ENCODE results near the gene ZP2.

The ZP2 gene

GRCh38 chr16:21226749-21227148, 15.4 kb upstream of the ZP2 start:
- no peak for TF ChIP-seq CTCF (IDR thresholded peaks at IDR 0.05)

- TF ChIP-seq CTCF (IDR thresholded peaks at IDR 0.05) = no peak
Observed at GRCh38 chr16:21224800-21225199, 13.4 kb upstream of the ZP2 start.

DNA sequence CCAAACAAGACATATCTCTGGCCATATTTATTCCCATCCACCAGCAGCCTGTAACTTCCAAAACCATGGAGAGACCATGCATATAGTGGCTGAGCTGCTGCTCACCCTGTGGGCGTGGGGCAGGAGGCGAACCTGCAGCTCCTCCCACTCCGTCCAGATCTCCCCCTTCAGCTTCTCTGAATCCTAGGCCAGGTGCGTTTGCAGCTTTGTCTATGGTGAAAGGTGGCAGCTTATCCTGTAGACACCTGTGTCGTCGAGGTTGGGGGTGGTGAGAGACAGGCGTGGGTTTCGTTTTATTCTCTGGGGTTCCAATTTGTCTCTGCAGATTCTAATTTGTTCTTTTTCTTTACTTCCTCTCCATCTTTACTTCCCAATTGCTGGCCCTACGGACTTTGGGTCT, 12.4 kb upstream of the ZP2 start:
- no peak for TF ChIP-seq CTCF (IDR thresholded peaks at IDR 0.05)

DNA sequence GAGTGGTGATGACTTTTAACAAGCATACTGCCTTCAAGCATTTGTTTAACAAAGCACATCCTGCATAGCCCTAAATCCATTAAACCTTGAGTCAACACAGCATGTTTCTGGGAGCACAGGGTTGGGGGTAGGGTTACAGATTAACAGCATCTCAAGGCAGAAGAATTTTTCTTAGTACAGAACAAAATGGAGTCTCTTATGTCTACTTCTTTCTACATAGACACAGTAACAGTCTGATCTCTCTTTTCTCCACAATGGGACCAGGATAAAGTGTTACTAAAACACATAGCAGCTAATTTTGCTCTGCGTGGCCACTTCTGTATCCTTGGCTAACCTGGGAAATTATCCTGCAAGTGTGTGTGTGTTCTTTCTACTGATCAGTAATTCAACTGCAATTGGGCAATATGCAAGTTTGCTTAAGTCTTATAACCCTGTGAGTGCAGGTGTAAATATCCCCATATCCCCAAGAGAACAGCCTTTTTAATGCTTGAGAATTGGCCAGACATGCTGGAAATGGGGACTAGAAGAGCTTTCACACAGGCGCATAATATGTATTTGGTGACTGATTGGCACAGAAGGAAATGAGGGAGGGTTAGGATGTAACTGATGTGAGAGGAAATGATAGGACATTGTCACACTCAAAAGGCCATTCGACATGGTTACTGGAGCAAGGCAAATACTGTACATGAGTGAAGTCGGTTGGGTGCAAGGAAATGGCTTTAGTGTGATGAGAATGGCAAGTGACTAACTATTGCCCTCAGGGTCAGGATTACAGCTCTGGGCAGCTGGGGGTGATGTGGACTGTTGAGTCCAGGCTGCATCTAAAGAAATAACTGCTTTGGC, 11.3 kb upstream of the ZP2 start:
- TF ChIP-seq CTCF (IDR thresholded peaks at IDR 0.05) = no peak

DNA sequence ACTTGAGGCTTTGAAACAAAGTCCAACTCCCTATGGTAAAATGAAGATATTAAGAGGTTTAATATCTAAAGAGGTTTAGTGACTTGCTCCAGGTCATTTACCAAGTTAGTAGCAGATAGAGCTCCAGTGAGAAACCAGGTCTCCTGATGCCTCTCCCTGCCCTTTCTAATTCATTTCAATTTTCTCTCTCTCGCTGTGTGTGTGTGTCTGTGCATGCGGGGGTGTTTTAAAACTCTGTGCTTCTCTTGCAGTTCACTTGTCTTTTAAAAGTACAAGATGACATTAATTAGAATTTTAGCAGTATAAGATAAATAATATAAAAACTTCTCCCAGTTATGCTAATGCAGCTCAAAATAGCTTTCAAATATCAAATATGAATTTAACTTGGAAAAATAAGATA, 8.2 kb upstream of the ZP2 start:
- no peak for TF ChIP-seq CTCF (IDR thresholded peaks at IDR 0.05)

- TF ChIP-seq CTCF (IDR thresholded peaks at IDR 0.05) = no peak
Observed at GRCh38 chr16:21218153-21218552, 6.8 kb upstream of the ZP2 start.

- TF ChIP-seq CTCF (IDR thresholded peaks at IDR 0.05) = no peak
Observed at GRCh38 chr16:21217121-21217520, 5.7 kb upstream of the ZP2 start.

DNA sequence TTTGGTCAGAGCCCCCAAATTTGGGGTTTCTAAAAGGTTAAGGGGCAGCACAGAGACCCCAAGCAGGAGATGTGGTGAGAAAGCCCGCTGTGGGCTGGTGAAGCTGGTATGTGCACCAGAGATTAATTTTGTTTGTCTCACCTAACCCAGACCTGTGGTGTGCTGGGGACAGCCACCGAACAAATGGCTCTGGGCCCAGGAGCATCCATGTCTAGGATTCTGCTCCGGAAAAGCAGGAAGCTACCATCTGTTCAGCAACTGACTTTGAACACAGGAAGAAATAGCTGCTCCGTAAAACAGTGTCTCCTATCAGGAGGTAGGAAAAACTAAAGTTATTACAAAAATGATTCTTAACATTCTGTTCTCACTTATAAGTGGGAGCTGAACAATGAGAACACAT, 2.7 kb upstream of the ZP2 start:
- no peak for TF ChIP-seq CTCF (IDR thresholded peaks at IDR 0.05)
